Body of pancreas (tissue), 4 donors: Measurements from ENCODE around the gene PTPRD. TPM values are rescaled to one million over a fixed set of nuclear protein-coding genes. Genes with fewer than 3 reads are reported as not detected.

Source experiments
- ATAC-seq: fragments of 150-250 bp; one replicate; pipeline ENCODE4 v1.9.1; 2016
- DNase-seq, 4 donors: peaks; one replicate each; pipeline ENCODE4 v3.0.0-alpha.2; 2019
- H3K27ac ChIP-seq, 4 donors: fragments of 200-600 bp; sonication (generic); 1 replicate in 3 of 4; 2 replicates in 1 of 4; pipeline versions ENCODE4 v1.5.1 to v1.6.1; 2016 to 2019; ENCODE audit warnings: mild to moderate bottlenecking in 1 of 4, mixed read lengths in 1 of 4, moderate library complexity in 1 of 4
- H3K27me3 ChIP-seq, 2 donors: fragments of 200-600 bp; sonication (generic); one replicate each; pipeline ENCODE4 v1.6.0; 2016; ENCODE audit warnings: mild to moderate bottlenecking in 1 of 2
- H3K36me3 ChIP-seq, 2 donors: fragments of 200-600 bp; sonication (generic); replicated peaks in 1 of 2; 2 replicates each; pipeline ENCODE4 v1.5.1; 2016; ENCODE audit warnings: low read depth in 2 of 2; ENCODE audit not compliant: insufficient read depth in 1 of 2
- H3K4me1 ChIP-seq: fragments of 200-600 bp; sonication (generic); one replicate; pipeline ENCODE4 v1.6.0; 2016
- H3K4me3 ChIP-seq, 2 donors: fragments of 200-600 bp; sonication (generic); 1 replicate in 1 of 2; 2 replicates in 1 of 2; pipeline ENCODE4 v1.5.1; 2016 to 2019
- H3K9me3 ChIP-seq, 3 donors: fragments of 200-600 bp; sonication (generic); 1 replicate in 2 of 3; 2 replicates in 1 of 3; pipeline ENCODE4 v1.5.1; 2016
- CTCF ChIP-seq, 7 experiments: fragments of 450-650 bp in 4 of 7; fragments of 200-600 bp in 3 of 7; sonication (generic) in 3 of 7; IDR thresholded peaks; one replicate each; pipeline ENCODE4 v1.5.1; 2016 to 2019; ENCODE audit warnings: antibody characterized with exemption in 7 of 7
- POLR2A ChIP-seq, 3 donors: fragments of 450-650 bp; IDR thresholded peaks; one replicate each; pipeline ENCODE4 v1.6.1; 2016; ENCODE audit warnings: antibody characterized with exemption in 3 of 3, mild to moderate bottlenecking in 2 of 3
- WGBS, 2 donors: methylation state at CpG; one replicate each; pipeline ENCODE4 v1.1.5; 2017; 5-methylcytosine and 5-hydroxymethylcytosine counted together
- intact Hi-C: fragments of 100-400 bp; cut with DNase I; formaldehyde crosslinking; loops from one replicate; pipeline ENCODE4 v1.15.1; 2023
- total RNA-seq, 2 donors: library from RNA; depleted of rRNA; stranded (reverse); fragments of >200 nt; gene quantifications; one replicate each; pipeline ENCODE4 v1.1.0, GENCODE V29; 2016

The PTPRD gene
- total RNA-seq, 2 donors from 2014 or later = 4.3 to 4.9 TPM

GRCh38 chr9:8760000-8760767 lies 1852.6 kb downstream of the PTPRD start:
- DNase-seq (no peak), ATAC-seq (no peak)
- Histone ChIP-seq H3K4me1 (no peaks in the 10 kb centered on the region), H3K36me3 (no peaks in the 10 kb centered on the region), H3K9me3 (no peaks in the 10 kb centered on the region), H3K27me3 (no peaks in the 10 kb centered on the region), H3K4me3 (no peak overlapping the region), H3K27ac (no peak overlapping the region)
- WGBS, 2 donors = 79 to 81% methylated on average over 8 of the region's 8 CpGs
- no peak for TF ChIP-seq CTCF (IDR thresholded peaks at IDR 0.05)
- no peak for TF ChIP-seq POLR2A (IDR thresholded peaks at IDR 0.05)
- intact Hi-C loops = no loop called here

GRCh38 chr9:8757881-8758280 lies 1854.9 kb downstream of the PTPRD start:
- H3K4me3 ChIP-seq = no peak overlapping the region
- H3K27ac ChIP-seq = no peak overlapping the region
- no peaks in the 10 kb centered on the region for H3K4me1 ChIP-seq
- ATAC-seq (no peak), DNase-seq (no peak)
- no peaks in the 10 kb centered on the region for H3K36me3 ChIP-seq
- no peaks in the 10 kb centered on the region for H3K27me3 ChIP-seq
- intact Hi-C loops = no loop called here
- no peaks in the 10 kb centered on the region for H3K9me3 ChIP-seq
- no peak for TF ChIP-seq POLR2A (IDR thresholded peaks at IDR 0.05)
- TF ChIP-seq CTCF (IDR thresholded peaks at IDR 0.05) = no peak
- WGBS, 2 donors = 73 to 87% methylated on average over 2 of the region's 2 CpGs

- H3K27me3 ChIP-seq = no peaks in the 10 kb centered on the region
- no peaks in the 10 kb centered on the region for H3K4me1 ChIP-seq
- H3K27ac ChIP-seq = no peak overlapping the region
- intact Hi-C loops = no loop called here
- 59 to 73% methylated on average over 1 of the region's 1 CpG for WGBS, 2 donors
- no peak overlapping the region for H3K4me3 ChIP-seq
- H3K36me3 ChIP-seq = no peaks in the 10 kb centered on the region
- no peak for TF ChIP-seq CTCF (IDR thresholded peaks at IDR 0.05)
- ATAC-seq (no peak), DNase-seq (no peak)
- no peaks in the 10 kb centered on the region for H3K9me3 ChIP-seq
These were observed 1858.1 kb downstream of the PTPRD start for GRCh38 chr9:8754751-8755150.

GRCh38 chr9:8751406-8751930 lies 1861.3 kb downstream of the PTPRD start:
- H3K9me3 ChIP-seq = no peaks in the 10 kb centered on the region
- no peak overlapping the region for H3K4me3 ChIP-seq
- no peaks in the 10 kb centered on the region for H3K36me3 ChIP-seq
- WGBS, 2 donors = 38 to 41% methylated on average over 1 of the region's 1 CpG
- no peak overlapping the region for H3K27ac ChIP-seq
- TF ChIP-seq POLR2A (IDR thresholded peaks at IDR 0.05) (no peak), CTCF (IDR thresholded peaks at IDR 0.05) (no peak)
- no peak for DNase-seq
- ATAC-seq = no peak
- intact Hi-C loops = no loop called here
- H3K27me3 ChIP-seq = no peaks in the 10 kb centered on the region
- H3K4me1 ChIP-seq = no peaks in the 10 kb centered on the region

- Histone ChIP-seq H3K4me3 (no peak overlapping the region), H3K4me1 (no peaks in the 10 kb centered on the region), H3K9me3 (no peaks in the 10 kb centered on the region), H3K27ac (no peak overlapping the region), H3K27me3 (no peaks in the 10 kb centered on the region), H3K36me3 (no peaks in the 10 kb centered on the region)
- no peak for ATAC-seq
- no peak for DNase-seq
- 21 to 26% methylated on average over 2 of the region's 2 CpGs for WGBS, 2 donors
- intact Hi-C loops = no loop called here
- TF ChIP-seq CTCF (IDR thresholded peaks at IDR 0.05) = no peak
- no peak for TF ChIP-seq POLR2A (IDR thresholded peaks at IDR 0.05)
These were observed 1862.2 kb downstream of the PTPRD start for GRCh38 chr9:8750639-8751051.
